Astrocyte (in vitro differentiated cells and primary cell): ENCODE results near the gene ACYP2.

Source experiments
- CTCF ChIP-seq: IDR thresholded peaks from 2 replicates; pipeline ENCODE4 v1.5.1; 2011; ENCODE audit warnings: low read depth, mild to moderate bottlenecking, inconsistent platforms, low read length, moderate library complexity; ENCODE audit not compliant: insufficient read depth
- EZH2 ChIP-seq: IDR thresholded peaks from 2 replicates; pipeline ENCODE4 v1.6.1; 2012; ENCODE audit warnings: mild to moderate bottlenecking, low read length, inconsistent platforms; ENCODE audit not compliant: insufficient read depth

- TF ChIP-seq CTCF = no peak
- TF ChIP-seq EZH2 = no peak
These were observed 26.7 kb upstream of the ACYP2 start for GRCh38 chr2:54088719-54089118.
